NCI-H1092 treated with DMSO at 0.1 percent for 48 hours (cell line): ENCODE results near the gene TMSB15C.
A peak's percentile ranks its signal among the peaks of the same experiment; 100 is the strongest.
"Not testable (repeated sequence)": the region's sequence is repeated elsewhere in the genome, so short reads cannot be mapped to it uniquely, and the experiment has no call there.

Experiments
- DNase-seq: peaks from one replicate; lab custom pipeline; 2025; lab: John Stamatoyannopoulos, UW

The TMSB15C gene

DNA sequence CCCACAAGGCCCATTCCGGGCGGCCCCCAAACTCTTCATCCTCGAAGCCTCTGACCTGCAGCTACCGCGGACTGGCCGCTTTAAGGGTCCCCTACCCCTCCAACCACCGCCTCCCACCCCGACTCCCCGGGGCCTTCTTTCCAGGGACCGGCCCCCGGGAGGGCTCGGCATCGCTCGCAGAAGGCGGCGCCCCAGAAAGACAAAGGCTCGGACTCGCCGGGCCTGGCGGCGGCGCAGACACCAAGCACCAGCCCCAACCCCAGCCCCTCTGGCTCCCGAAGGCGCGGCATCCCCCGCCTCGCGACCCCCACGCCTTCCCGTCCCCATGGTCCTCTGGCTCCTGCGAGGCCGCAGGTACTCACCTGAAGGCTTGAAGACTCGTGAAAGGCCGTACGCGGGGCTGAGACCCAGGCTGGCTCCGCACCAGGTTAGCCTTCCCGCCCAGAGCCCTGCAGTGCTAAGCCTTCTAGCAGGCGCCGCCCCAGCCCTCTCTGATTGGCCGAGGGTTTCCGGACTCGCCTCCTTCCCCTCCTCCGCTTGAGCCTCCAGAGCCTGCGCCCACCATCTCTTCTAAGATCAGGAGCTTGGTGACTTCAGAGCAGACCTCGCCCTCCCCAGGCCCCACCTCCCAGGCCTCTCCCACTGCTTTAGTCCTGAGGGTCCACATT, at the start of gene TMSB15C:
TSS of gene TMSB15C (minus strand) at position 459 of the 668 bp plus-strand sequence.
- DNase-seq, result not testable (repeated sequence)

DNA sequence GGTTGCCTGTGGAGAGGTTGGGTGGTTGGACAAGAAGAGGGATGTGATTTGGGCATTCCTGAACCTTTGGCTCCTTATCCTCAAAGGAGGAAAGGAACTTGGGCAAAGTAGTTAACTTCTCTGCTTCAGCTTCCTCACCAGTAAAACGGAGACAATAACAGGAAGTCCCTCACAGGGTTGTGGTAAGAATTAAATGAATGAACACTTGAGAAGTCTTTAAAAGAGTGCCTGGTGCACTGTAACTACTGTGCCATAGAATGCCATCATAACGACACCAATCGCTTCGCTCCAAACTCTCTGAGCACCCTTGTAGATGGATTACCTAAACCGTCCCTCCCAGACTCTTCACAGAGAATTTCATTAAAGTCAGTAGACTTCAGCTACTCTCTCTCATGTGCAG, 46.8 kb upstream of the TMSB15C start:
- no peak for DNase-seq

DNA sequence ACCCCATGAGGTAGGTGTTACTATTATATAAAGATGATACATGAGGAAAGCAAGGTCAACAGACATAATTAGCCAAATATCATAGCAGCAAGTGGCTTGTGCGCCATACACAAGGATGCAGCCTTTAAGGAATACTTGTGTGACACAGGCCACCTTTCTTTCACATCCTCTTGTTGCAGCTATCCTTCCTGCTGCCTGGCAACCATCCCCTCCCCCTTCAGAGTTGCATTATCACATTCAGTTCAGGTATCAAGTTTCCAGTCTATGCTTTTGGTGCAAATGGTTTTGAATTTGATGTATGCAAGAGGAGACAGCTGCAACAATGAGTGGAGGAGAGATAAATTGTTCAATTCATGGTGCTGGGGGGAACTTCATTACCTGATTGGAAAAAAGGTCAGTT, 42.7 kb upstream of the TMSB15C start:
- peak; percentile 45 for DNase-seq

DNA sequence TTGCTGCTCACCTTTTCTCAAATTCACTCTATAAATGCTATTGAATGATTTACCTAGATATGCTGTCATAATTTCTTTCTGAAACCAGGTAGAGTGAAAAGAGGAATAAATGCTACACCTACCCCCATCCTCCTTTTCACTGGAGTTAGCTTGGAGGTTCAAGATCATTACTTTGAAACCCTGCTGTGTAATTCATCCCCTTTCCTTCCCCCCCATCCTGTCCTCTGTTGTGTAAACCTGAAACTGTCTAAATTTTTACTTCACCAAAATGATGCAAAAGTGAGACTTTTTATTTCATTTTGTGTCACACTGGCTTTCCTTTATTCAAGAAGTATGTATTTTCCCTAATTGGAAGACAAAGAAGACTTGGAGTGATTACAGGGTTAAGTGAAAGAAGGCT, 41.7 kb upstream of the TMSB15C start:
- no peak for DNase-seq

- peak; percentile 75 for DNase-seq
Observed at GRCh38 chrX:104113222-104113965, 37.4 kb upstream of the TMSB15C start.

GRCh38 chrX:104112326-104112951, 36.4 kb upstream of the TMSB15C start, which contains the start of gene ZCCHC18:
TSS of gene ZCCHC18 (plus strand) at chrX:104112523. CDS start at chrX:104114112, 1,589 bp downstream.
- DNase-seq, result peak; percentile 85

DNA sequence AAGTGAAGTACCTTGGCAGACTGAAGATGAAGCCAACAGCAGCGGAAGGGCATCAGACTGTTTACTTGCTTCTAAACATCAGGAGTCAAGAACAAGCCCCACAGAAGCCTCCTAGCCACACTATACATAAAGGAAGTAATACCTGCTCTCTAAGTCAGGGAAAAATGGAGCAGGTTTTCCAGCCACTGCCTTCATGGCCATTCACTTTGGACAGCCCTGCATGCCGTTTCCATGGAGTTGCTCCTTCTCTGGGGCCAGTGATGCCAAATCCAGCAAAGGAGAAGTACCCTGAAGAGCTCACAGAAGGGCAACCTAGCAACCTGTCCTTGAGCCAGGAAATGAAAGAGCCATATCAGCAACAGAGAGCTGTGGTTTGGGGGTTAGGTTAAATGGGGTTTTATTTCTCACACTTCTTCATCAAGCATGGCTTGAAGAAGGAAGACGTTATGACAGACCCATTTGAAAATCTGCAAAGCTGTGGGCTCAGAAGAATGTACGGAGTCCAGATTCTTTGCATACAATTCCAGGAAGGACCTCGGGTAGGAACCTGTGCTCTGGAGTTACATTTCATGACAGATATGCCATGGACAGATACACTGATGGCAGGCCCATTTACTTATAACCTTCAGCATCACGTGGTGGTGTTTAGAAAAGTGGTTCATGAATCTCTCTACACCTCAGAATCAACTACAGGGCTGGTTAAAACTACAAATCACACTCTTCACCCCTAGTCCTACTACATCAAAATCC, 34.6 kb upstream of the TMSB15C start:
- DNase-seq, result peak; percentile 67

- DNase-seq, result no peak
Observed at GRCh38 chrX:104108955-104109354, 32.9 kb upstream of the TMSB15C start.

GRCh38 chrX:104105330-104106262, 29.6 kb upstream of the TMSB15C start:
- no peak for DNase-seq

GRCh38 chrX:104104676-104105075, 28.6 kb upstream of the TMSB15C start:
- no peak for DNase-seq

DNA sequence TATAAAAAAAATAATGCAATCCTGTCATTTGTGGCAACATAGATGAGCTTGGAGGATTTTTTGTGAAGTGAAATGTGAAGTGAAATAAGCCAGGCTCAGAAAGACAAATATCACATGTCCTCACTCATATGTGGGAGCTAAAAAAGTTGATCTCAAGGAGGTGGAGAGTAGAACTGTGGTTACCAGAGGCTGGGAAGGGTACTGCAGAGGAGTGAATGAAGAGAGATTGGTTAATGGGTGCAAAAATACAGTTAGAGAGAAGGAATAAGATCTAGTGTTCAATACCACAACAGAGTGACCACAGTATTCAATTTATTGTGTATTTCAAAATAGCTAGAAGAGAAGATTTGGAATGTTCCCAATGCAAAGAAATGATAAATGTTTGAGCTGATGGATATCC, 22.9 kb upstream of the TMSB15C start:
- DNase-seq, result no peak

- peak; percentile 81 for DNase-seq
Observed at GRCh38 chrX:104098151-104098808, 22.2 kb upstream of the TMSB15C start.

GRCh38 chrX:104085919-104086318, 9.9 kb upstream of the TMSB15C start:
- DNase-seq, result no peak

DNA sequence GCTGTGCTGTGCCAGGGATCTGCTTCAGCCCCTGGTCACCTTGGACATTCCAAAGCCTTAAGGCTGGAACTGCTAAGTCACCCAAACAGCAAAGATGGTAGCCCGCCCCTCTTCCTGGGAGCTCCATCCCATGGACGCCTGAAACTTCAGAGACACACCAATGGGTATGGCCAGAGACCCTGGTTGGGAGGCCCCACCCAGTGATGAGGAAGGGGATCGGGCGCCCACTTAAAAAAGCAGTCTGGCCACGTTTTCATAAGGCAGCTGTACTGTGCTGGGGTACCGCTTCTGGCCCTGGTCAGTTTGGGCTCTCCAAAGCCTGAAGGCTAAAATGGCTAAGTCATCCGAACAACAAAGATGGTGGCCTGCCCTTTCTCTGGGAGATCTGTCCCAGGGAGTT, 9.4 kb upstream of the TMSB15C start:
- DNase-seq, result no peak

GRCh38 chrX:104084534-104085277, 8.7 kb upstream of the TMSB15C start:
- DNase-seq, result no peak

GRCh38 chrX:104084063-104084462, 8.0 kb upstream of the TMSB15C start:
- DNase-seq, result no peak

DNA sequence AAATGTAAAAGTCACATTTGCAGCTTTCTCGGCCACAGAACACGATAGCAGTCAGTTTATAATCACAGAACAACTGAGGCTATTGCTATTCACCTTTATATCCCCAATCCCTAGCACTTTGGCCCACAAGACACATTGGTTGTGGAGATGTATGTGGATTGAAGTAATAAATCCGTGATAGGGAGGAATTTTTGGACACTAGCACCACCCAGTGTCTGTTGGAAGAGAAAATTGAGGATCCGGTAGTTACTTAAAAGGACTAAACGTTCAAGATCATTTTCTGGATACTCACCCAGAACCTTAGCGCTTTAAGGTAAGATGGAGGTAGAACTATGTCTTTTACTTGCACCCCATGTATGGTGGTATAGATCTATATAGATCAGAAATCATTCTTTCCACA, 1.8 kb upstream of the TMSB15C start:
- DNase-seq, result not testable (repeated sequence)

DNA sequence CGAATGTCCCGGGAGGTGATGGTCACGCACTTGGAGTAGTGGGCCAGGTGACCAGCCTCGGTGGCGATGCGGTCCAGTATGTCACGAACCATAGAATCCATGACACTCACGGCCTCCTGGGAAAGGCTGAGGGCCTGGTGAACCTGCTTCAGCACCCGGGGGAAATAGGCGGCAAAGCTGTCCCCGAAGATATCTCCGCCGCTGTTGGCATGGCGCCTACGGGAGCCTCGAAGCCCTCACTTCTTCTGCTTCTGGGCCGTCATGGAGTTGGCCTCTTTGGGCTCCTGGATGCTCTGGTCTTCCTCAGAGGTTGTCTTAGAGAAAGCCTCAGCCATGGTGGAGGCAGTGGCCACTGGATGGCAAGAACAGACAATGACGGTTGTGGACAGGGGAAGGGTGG, 13.4 kb downstream of the TMSB15C start:
- DNase-seq, result not testable (repeated sequence)

GRCh38 chrX:104054956-104055355, 21.1 kb downstream of the TMSB15C start:
- DNase-seq, result not testable (repeated sequence)

GRCh38 chrX:104047171-104047570, 28.9 kb downstream of the TMSB15C start:
- DNase-seq, result no peak
